AG04449 (cell line): ENCODE results near the gene BABAM2.

Source experiments
- CTCF ChIA-PET: fragments of 350-600 bp; formaldehyde crosslinking; extraction: SDS; loops from one replicate; lab custom pipeline; 2021; ENCODE audit warnings: antibody characterized with exemption; lab: Yijun Ruan, JAX
- POLR2A ChIA-PET: fragments of 400-600, 350-600 bp; formaldehyde crosslinking; extraction: SDS; loops from one replicate; lab custom pipeline; 2020; ENCODE audit warnings: antibody characterized with exemption, inconsistent platforms; lab: Yijun Ruan, JAX
- DNase-seq: peaks from one replicate; pipeline ENCODE4 v3.0.0-alpha.2; 2010; ENCODE audit warnings: low read depth, low spot score
- H3K4me3 ChIP-seq: 2 replicates; pipeline ENCODE4 v1.5.1; 2011; ENCODE audit warnings: low read depth, mild to moderate bottlenecking, control low read depth, low read length
- CTCF ChIP-seq: IDR thresholded peaks from one replicate; pipeline ENCODE4 v1.5.1; 2011; ENCODE audit warnings: mild to moderate bottlenecking, moderate library complexity, low read length, control low read depth, inconsistent platforms; ENCODE audit not compliant: insufficient read depth; ENCODE audit errors: missing control alignments

Gene BABAM2

GRCh38 chr2:28136556-28136955 lies 246.0 kb downstream of the BABAM2 start:
- no peak for DNase-seq
- POLR2A ChIA-PET = no interaction called here
- CTCF ChIA-PET = no interaction called here
- H3K4me3 ChIP-seq = no peak overlapping the region
- TF ChIP-seq CTCF = no peak

GRCh38 chr2:28137221-28137620 lies 246.7 kb downstream of the BABAM2 start:
- no peak overlapping the region for H3K4me3 ChIP-seq
- ChIA-PET POLR2A (interaction anchor here (0.5 kb wide), 1 partner anchor 76 kb away, joined by 3 read pairs; no protein-coding TSS in a partner anchor), CTCF (no interaction called here)
- no peak for TF ChIP-seq CTCF
- peak; percentile 89 for DNase-seq

- no peak overlapping the region for H3K4me3 ChIP-seq
- ChIA-PET POLR2A (no interaction called here), CTCF (interaction anchor here (0.8 to 1.0 kb wide), 2 partner anchors 128 to 380 kb away, joined by 3 to 4 read pairs; no protein-coding TSS in a partner anchor)
- no peak for TF ChIP-seq CTCF
- DNase-seq = no peak
Observed at GRCh38 chr2:28142386-28142785, 251.9 kb downstream of the BABAM2 start.

GRCh38 chr2:28148000-28148399 lies 257.5 kb downstream of the BABAM2 start:
- H3K4me3 ChIP-seq = no peak overlapping the region
- CTCF ChIA-PET = no interaction called here
- POLR2A ChIA-PET = no interaction called here
- DNase-seq = no peak
- no peak for TF ChIP-seq CTCF

GRCh38 chr2:28148566-28148965 lies 258.0 kb downstream of the BABAM2 start:
- H3K4me3 ChIP-seq = no peak overlapping the region
- CTCF ChIA-PET = interaction anchor here (1.6 kb wide), 1 partner anchor 49 kb away, joined by 4 read pairs; no protein-coding TSS in a partner anchor
- POLR2A ChIA-PET = no interaction called here
- DNase-seq = no peak
- no peak for TF ChIP-seq CTCF

- no peak overlapping the region for H3K4me3 ChIP-seq
- no peak for DNase-seq
- ChIA-PET POLR2A (no interaction called here), CTCF (interaction anchor here (0.7 kb wide), 1 partner anchor 17 kb away, joined by 3 read pairs; no protein-coding TSS in a partner anchor)
- TF ChIP-seq CTCF = no peak
Observed at GRCh38 chr2:28150236-28150915, 259.8 kb downstream of the BABAM2 start.
